SJCRH30 (cell line): ENCODE measurements around the gene COL5A2. TPM values are rescaled to one million over a fixed set of nuclear protein-coding genes. Genes with fewer than 3 reads are reported as not detected.
A peak's percentile ranks its signal among the peaks of the same experiment; 100 is the strongest.

Experiments used
- DNase-seq, 2 experiments: peaks; one replicate each; pipeline ENCODE4 v3.0.0-alpha.2; 2015 to 2020
- H3K27ac ChIP-seq: fragments of 250-450 bp; sonication (Bioruptor Pico); 2 replicates; pipeline ENCODE4 v1.5.1; 2020; ENCODE audit warnings: mild to moderate bottlenecking, moderate library complexity
- H3K27me3 ChIP-seq: fragments of 250-450 bp; sonication (Bioruptor Pico); 2 replicates; pipeline ENCODE4 v1.5.1; 2020; ENCODE audit warnings: mild to moderate bottlenecking, moderate library complexity
- H3K36me3 ChIP-seq: fragments of 250-450 bp; sonication (Bioruptor Pico); 2 replicates; pipeline ENCODE4 v1.5.1; 2020; ENCODE audit warnings: mild to moderate bottlenecking, moderate library complexity
- H3K4me1 ChIP-seq: fragments of 250-450 bp; sonication (Bioruptor Pico); 2 replicates; pipeline ENCODE4 v1.5.1; 2020; ENCODE audit warnings: mild to moderate bottlenecking, moderate library complexity
- H3K4me3 ChIP-seq: fragments of 250-450 bp; sonication (Bioruptor Pico); 2 replicates; pipeline ENCODE4 v1.5.1; 2020; ENCODE audit warnings: mild to moderate bottlenecking, moderate library complexity
- H3K9me3 ChIP-seq: fragments of 250-450 bp; sonication (Bioruptor Pico); replicated peaks from 2 replicates; pipeline ENCODE4 v1.5.1; 2020; ENCODE audit warnings: mild to moderate bottlenecking, moderate library complexity
- total RNA-seq: library from RNA; depleted of rRNA; stranded (reverse); fragments of >200 nt; shearing (Covaris generic); gene quantifications from 2 replicates; pipeline ENCODE4 v1.2.3, GENCODE V29; 2014; rRNA removed

Gene COL5A2
- total RNA-seq, 1 experiment from 2014 or later: 218 TPM

DNA sequence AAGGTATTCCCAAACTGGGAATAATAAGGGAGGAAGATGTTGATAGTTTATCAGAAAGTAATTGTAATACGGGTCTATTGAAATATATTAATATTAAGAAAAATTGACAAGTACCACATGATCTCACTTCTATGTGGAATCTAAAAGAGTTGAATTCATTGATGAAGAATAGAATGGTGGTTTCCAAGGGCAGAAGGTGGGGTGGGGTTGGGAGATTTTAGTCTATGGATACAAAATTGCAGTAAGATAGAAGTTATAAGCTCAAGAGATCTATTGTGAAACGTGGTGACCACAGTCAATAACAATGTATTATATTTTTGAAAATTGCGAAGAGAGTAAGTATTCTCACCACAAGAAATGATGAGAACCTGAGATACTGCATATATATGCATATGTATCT is 166.5 kb downstream of the COL5A2 start:
- H3K27ac ChIP-seq: no peak overlapping the region
- H3K4me1 ChIP-seq: no peaks in the 10 kb centered on the region
- no peaks in the 10 kb centered on the region for H3K27me3 ChIP-seq
- no peak for DNase-seq
- H3K4me3 ChIP-seq: no peak overlapping the region
- no peaks in the 10 kb centered on the region for H3K36me3 ChIP-seq
- H3K9me3 ChIP-seq: no peaks in the 10 kb centered on the region

GRCh38 chr2:189012351-189012750 is 167.2 kb downstream of the COL5A2 start:
- H3K4me3 ChIP-seq: no peak overlapping the region
- no peaks in the 10 kb centered on the region for H3K36me3 ChIP-seq
- H3K9me3 ChIP-seq: no peaks in the 10 kb centered on the region
- DNase-seq: no peak
- no peak overlapping the region for H3K27ac ChIP-seq
- H3K4me1 ChIP-seq: no peaks in the 10 kb centered on the region
- H3K27me3 ChIP-seq: no peaks in the 10 kb centered on the region

DNA sequence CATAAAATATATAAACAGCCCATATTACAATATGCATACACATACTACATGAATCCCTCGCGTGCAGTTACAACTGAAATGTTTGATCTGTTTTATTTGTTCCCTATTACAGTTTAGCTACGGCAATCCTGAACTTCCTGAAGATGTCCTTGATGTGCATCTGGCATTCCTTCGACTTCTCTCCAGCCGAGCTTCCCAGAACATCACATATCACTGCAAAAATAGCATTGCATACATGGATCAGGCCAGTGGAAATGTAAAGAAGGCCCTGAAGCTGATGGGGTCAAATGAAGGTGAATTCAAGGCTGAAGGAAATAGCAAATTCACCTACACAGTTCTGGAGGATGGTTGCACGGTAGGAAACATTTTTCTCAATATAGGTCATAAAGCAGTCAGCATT is 169.0 kb downstream of the COL5A2 start:
- Histone ChIP-seq H3K4me1 (no peaks in the 10 kb centered on the region), H3K36me3 (no peaks in the 10 kb centered on the region), H3K27ac (no peak overlapping the region), H3K27me3 (no peaks in the 10 kb centered on the region), H3K4me3 (no peak overlapping the region), H3K9me3 (no peaks in the 10 kb centered on the region)
- no peak for DNase-seq

- no peak for DNase-seq
- no peaks in the 10 kb centered on the region for H3K9me3 ChIP-seq
- no peaks in the 10 kb centered on the region for H3K4me1 ChIP-seq
- no peaks in the 10 kb centered on the region for H3K27me3 ChIP-seq
- no peak overlapping the region for H3K27ac ChIP-seq
- no peaks in the 10 kb centered on the region for H3K36me3 ChIP-seq
- no peak overlapping the region for H3K4me3 ChIP-seq
Observed at GRCh38 chr2:189008555-189009262, 170.9 kb downstream of the COL5A2 start.

DNA sequence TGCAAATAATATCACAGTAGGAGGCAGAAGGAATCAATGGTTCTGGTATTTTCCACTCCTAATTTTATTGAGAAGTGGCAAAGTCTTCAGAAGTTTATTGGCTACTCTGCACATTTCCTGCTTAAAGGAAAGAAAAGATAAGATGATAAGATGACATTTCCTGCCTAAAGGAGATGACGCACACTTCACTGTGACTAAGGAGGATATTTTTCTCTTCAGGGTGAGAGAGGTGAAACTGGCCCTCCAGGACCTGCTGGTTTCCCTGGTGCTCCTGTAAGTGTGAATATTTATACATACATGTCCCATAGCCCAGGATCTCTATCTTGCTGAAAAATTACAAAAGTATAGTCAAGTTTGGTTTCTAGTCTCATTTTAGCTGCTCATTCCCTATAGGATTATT is 177.5 kb downstream of the COL5A2 start:
- Histone ChIP-seq H3K27ac (no peak overlapping the region), H3K4me3 (no peak overlapping the region), H3K36me3 (no peaks in the 10 kb centered on the region), H3K9me3 (no peaks in the 10 kb centered on the region), H3K27me3 (no peaks in the 10 kb centered on the region), H3K4me1 (no peaks in the 10 kb centered on the region)
- no peak for DNase-seq

- Histone ChIP-seq H3K36me3 (no peaks in the 10 kb centered on the region), H3K27ac (no peak overlapping the region), H3K4me3 (no peak overlapping the region), H3K4me1 (no peaks in the 10 kb centered on the region), H3K27me3 (no peaks in the 10 kb centered on the region), H3K9me3 (no peaks in the 10 kb centered on the region)
- DNase-seq: no peak
Observed at GRCh38 chr2:189000221-189000620, 179.3 kb downstream of the COL5A2 start.

GRCh38 chr2:188997263-188997662 is 182.3 kb downstream of the COL5A2 start:
- Histone ChIP-seq H3K4me3 (no peak overlapping the region), H3K27ac (no peak overlapping the region), H3K9me3 (no peaks in the 10 kb centered on the region), H3K27me3 (no peaks in the 10 kb centered on the region), H3K4me1 (no peaks in the 10 kb centered on the region), H3K36me3 (no peaks in the 10 kb centered on the region)
- DNase-seq: no peak

DNA sequence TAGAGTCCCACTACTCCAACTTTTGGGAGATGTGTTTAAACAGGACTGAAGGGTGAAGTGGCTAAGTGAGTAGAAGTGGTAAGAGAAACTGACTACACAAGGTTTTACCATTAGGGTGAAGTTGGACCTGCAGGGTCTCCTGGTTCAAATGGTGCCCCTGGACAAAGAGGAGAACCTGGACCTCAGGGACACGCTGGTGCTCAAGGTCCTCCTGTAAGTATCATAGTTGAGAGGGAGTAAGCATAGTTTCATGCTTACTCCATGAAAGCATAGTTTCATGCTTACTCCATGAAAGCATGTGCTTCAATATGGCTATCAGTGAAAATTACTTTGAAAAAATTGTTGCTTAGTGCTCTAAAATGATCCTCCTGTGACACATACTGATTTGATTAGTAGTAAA is 186.3 kb downstream of the COL5A2 start:
- no peak overlapping the region for H3K4me3 ChIP-seq
- H3K27me3 ChIP-seq: no peaks in the 10 kb centered on the region
- H3K9me3 ChIP-seq: no peaks in the 10 kb centered on the region
- no peak overlapping the region for H3K27ac ChIP-seq
- DNase-seq: no peak
- no peaks in the 10 kb centered on the region for H3K4me1 ChIP-seq
- no peaks in the 10 kb centered on the region for H3K36me3 ChIP-seq

DNA sequence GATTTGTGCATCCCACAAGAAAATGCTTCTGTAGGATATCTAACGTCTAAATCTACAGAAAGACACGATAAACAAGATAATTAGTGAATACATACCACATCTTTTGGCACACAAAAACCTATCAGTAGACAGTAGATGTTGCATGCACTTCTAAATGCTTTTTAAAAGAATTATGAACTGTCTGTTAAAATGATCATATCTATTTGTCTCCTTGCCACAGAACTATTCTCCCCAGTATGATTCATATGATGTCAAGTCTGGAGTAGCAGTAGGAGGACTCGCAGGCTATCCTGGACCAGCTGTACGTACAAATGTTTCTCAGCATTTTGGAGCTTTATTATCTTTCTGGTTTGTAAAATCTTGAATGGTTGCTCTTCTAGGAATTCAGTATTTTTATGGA is 192.7 kb downstream of the COL5A2 start:
- no peaks in the 10 kb centered on the region for H3K36me3 ChIP-seq
- DNase-seq: no peak
- no peak overlapping the region for H3K27ac ChIP-seq

GRCh38 chr2:188984680-188985079 is 194.9 kb downstream of the COL5A2 start:
- DNase-seq: peak in 1 of 2 experiments; percentile 20
- Histone ChIP-seq H3K27ac (no peak overlapping the region), H3K9me3 (no peaks in the 10 kb centered on the region), H3K27me3 (no peaks in the 10 kb centered on the region), H3K36me3 (no peaks in the 10 kb centered on the region), H3K4me1 (peaks cover 3% of the 10 kb centered on the region), H3K4me3 (no peak overlapping the region)

More for the DNA sequence above, 192.7 kb downstream of the COL5A2 start:
- no peaks in the 10 kb centered on the region for H3K9me3 ChIP-seq
- H3K4me1 ChIP-seq: no peaks in the 10 kb centered on the region
- H3K4me3 ChIP-seq: no peak overlapping the region
- H3K27me3 ChIP-seq: no peaks in the 10 kb centered on the region

DNA sequence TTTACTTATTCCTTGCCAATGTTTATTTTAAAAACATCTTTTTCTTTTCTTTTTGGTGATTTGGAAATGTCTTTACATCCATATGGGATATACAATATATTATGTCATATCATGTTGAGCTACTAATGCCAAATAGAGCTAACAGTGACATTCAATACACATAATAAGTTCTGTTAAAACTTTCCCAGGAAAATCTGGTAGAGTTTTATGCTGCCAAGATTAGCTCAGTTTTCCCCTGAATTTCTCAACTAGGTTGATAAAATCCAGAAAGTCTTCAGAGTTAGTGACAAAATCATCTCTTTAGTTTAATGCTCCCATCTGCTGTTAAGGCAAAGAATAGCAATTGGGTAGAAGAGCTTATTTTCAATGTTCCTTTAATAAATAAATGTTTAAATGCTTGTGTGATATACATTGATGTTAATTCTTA is 195.5 kb downstream of the COL5A2 start:
- Histone ChIP-seq H3K27me3 (no peaks in the 10 kb centered on the region), H3K9me3 (no peaks in the 10 kb centered on the region), H3K36me3 (no peaks in the 10 kb centered on the region), H3K27ac (no peak overlapping the region), H3K4me1 (peaks cover 9% of the 10 kb centered on the region), H3K4me3 (no peak overlapping the region)
- peak in 1 of 2 experiments; percentile 49 for DNase-seq

- peaks cover 15% of the 10 kb centered on the region for H3K4me1 ChIP-seq
- no peak overlapping the region for H3K27ac ChIP-seq
- H3K9me3 ChIP-seq: no peaks in the 10 kb centered on the region
- H3K36me3 ChIP-seq: no peaks in the 10 kb centered on the region
- DNase-seq: peak in 1 of 2 experiments; percentile 75
- no peak overlapping the region for H3K4me3 ChIP-seq
- H3K27me3 ChIP-seq: no peaks in the 10 kb centered on the region
Observed at GRCh38 chr2:188983427-188984064, 196.0 kb downstream of the COL5A2 start.

Other genes starting within 250 kb of the COL5A2 start
- 19.2 and 19.3 TPM in 2 replicates for gene COL3A1, start 205.4 kb downstream of the COL5A2 start, total RNA-seq